H9 (cell line): ENCODE results near the gene FBXO31. TPM values are rescaled to one million over a fixed set of nuclear protein-coding genes. Genes with fewer than 3 reads are reported as not detected.

Source experiments
- DNase-seq: peaks from one replicate; pipeline ENCODE4 v3.0.0-alpha.2; 2017
- H2AFZ ChIP-seq: one replicate; pipeline ENCODE4 v1.6.1; 2013; ENCODE audit warnings: mild to moderate bottlenecking, low read length, control low read depth, moderate library complexity
- H2AK5ac ChIP-seq: 2 replicates; pipeline ENCODE4 v1.6.1; 2013; ENCODE audit warnings: low read length, control low read depth, mixed read lengths; ENCODE audit not compliant: insufficient read length
- H2BK120ac ChIP-seq: one replicate; pipeline ENCODE4 v1.6.1; 2013; ENCODE audit warnings: low read depth, mild to moderate bottlenecking, low read length, control low read depth, inconsistent platforms; ENCODE audit not compliant: poor library complexity, severe bottlenecking
- H2BK12ac ChIP-seq: 2 replicates; pipeline ENCODE4 v1.6.1; 2013; ENCODE audit warnings: low read length, control low read depth, mixed read lengths, low read depth; ENCODE audit not compliant: insufficient read length
- H2BK15ac ChIP-seq: 2 replicates; pipeline ENCODE4 v1.6.1; 2013; ENCODE audit warnings: low read depth, low read length, control low read depth
- H2BK20ac ChIP-seq: one replicate; pipeline ENCODE4 v1.6.1; 2013; ENCODE audit warnings: low read depth, mild to moderate bottlenecking, low read length, control low read depth, inconsistent platforms; ENCODE audit not compliant: poor library complexity, severe bottlenecking
- H2BK5ac ChIP-seq: 2 replicates; pipeline ENCODE4 v1.6.1; 2013; ENCODE audit warnings: low read length, control low read depth, mixed read lengths; ENCODE audit not compliant: insufficient read length
- H3K14ac ChIP-seq: 2 replicates; pipeline ENCODE4 v1.6.1; 2013; ENCODE audit warnings: low read length, control low read depth; ENCODE audit not compliant: insufficient read depth
- H3K18ac ChIP-seq: 2 replicates; pipeline ENCODE4 v1.6.1; 2013; ENCODE audit warnings: low read depth, mild to moderate bottlenecking, mixed read lengths, low read length, control low read depth; ENCODE audit not compliant: insufficient read length
- H3K23ac ChIP-seq: 2 replicates; pipeline ENCODE4 v1.6.1; 2013; ENCODE audit warnings: low read length, control low read depth, mixed read lengths, low read depth; ENCODE audit not compliant: insufficient read length
- H3K23me2 ChIP-seq: 2 replicates; pipeline ENCODE4 v1.6.1; 2013; ENCODE audit warnings: low read depth, mild to moderate bottlenecking, mixed read lengths, low read length, control low read depth; ENCODE audit not compliant: insufficient read length, poor library complexity, severe bottlenecking
- H3K27ac ChIP-seq: 2 replicates; pipeline ENCODE4 v1.5.1; 2013; ENCODE audit warnings: low read length, control low read depth, mixed read lengths, low read depth; ENCODE audit not compliant: insufficient read length
- H3K27me3 ChIP-seq: 2 replicates; pipeline ENCODE4 v1.6.1; 2013; ENCODE audit warnings: low read length, control low read depth, inconsistent platforms; ENCODE audit not compliant: insufficient read depth
- H3K4ac ChIP-seq: 2 replicates; pipeline ENCODE4 v1.6.1; 2013; ENCODE audit warnings: low read depth, mild to moderate bottlenecking, control low read depth, inconsistent platforms, low read length, moderate library complexity
- H3K4me1 ChIP-seq: 2 replicates; pipeline ENCODE4 v1.6.1; 2013; ENCODE audit warnings: low read length, control low read depth, inconsistent platforms; ENCODE audit not compliant: insufficient read depth
- H3K4me2 ChIP-seq: 2 replicates; pipeline ENCODE4 v1.6.1; 2013; ENCODE audit warnings: low read length, control low read depth, mixed read lengths; ENCODE audit not compliant: insufficient read length, insufficient read depth
- H3K56ac ChIP-seq: 2 replicates; pipeline ENCODE4 v1.6.1; 2013; ENCODE audit warnings: low read depth, mild to moderate bottlenecking, mixed read lengths, low read length, control low read depth; ENCODE audit not compliant: insufficient read length
- H3K79me1 ChIP-seq: 2 replicates; pipeline ENCODE4 v1.6.1; 2013; ENCODE audit warnings: low read depth, mild to moderate bottlenecking, moderate library complexity, low read length, control low read depth, inconsistent platforms; ENCODE audit not compliant: insufficient read depth, poor library complexity, severe bottlenecking
- H3K79me2 ChIP-seq: 2 replicates; pipeline ENCODE4 v1.6.1; 2013; ENCODE audit warnings: low read length, control low read depth, inconsistent platforms; ENCODE audit not compliant: insufficient read depth
- H3K9ac ChIP-seq: 2 replicates; pipeline ENCODE4 v1.6.1; 2013; ENCODE audit warnings: low read length, control low read depth, mixed read lengths; ENCODE audit not compliant: insufficient read length; ENCODE audit errors: extremely low read depth
- H3K9me3 ChIP-seq: one replicate; pipeline ENCODE4 v1.6.1; 2013; ENCODE audit warnings: low read depth, low read length, inconsistent platforms; ENCODE audit not compliant: control insufficient read depth
- H3T11ph ChIP-seq: one replicate; pipeline ENCODE4 v1.6.1; 2013; ENCODE audit warnings: mild to moderate bottlenecking, low read length, control low read depth, inconsistent platforms
- H4K20me1 ChIP-seq: one replicate; pipeline ENCODE4 v1.6.1; 2013; ENCODE audit not compliant: control insufficient read depth, insufficient read length, insufficient read depth
- H4K5ac ChIP-seq: 2 replicates; pipeline ENCODE4 v1.6.1; 2013; ENCODE audit warnings: low read depth, mild to moderate bottlenecking, mixed read lengths, low read length, control low read depth; ENCODE audit not compliant: insufficient read length
- H4K8ac ChIP-seq: replicated peaks from 2 replicates; pipeline ENCODE4 v1.6.1; 2013; ENCODE audit warnings: low read length, control low read depth, mixed read lengths, low read depth; ENCODE audit not compliant: insufficient read length
- H4K91ac ChIP-seq: 2 replicates; pipeline ENCODE4 v1.6.1; 2013; ENCODE audit warnings: low read depth, mild to moderate bottlenecking, moderate library complexity, mixed read lengths, low read length, control low read depth; ENCODE audit not compliant: insufficient read length
- H3K27ac Mint-ChIP-seq, 3 experiments: 2 replicates in 2 of 3; 3 replicates in 1 of 3; pipeline ENCODE4 v1.8.0; 2020 to 2021; ENCODE audit warnings: mixed read lengths in 3 of 3, mild to moderate bottlenecking in 1 of 3, moderate library complexity in 1 of 3
- H3K27me3 Mint-ChIP-seq: 2 replicates; pipeline ENCODE4 v1.8.0; 2021; ENCODE audit warnings: low read depth, mild to moderate bottlenecking, moderate library complexity, mixed read lengths
- H3K36me3 Mint-ChIP-seq, 3 experiments: 2 replicates in 2 of 3; 3 replicates in 1 of 3; pipeline ENCODE4 v1.8.0; 2020 to 2021; ENCODE audit warnings: low read depth in 3 of 3, mixed read lengths in 3 of 3; ENCODE audit not compliant: insufficient read depth in 1 of 3
- H3K4me1 Mint-ChIP-seq, 2 experiments: 2 replicates each; pipeline ENCODE4 v1.8.0; 2020; ENCODE audit warnings: mixed read lengths in 2 of 2
- H3K4me3 Mint-ChIP-seq, 2 experiments: 2 replicates in 1 of 2; 3 replicates in 1 of 2; pipeline ENCODE4 v1.8.0; 2020 to 2021; ENCODE audit warnings: mild to moderate bottlenecking in 2 of 2, mixed read lengths in 2 of 2, moderate library complexity in 1 of 2
- H3K9me3 Mint-ChIP-seq, 2 experiments: 2 replicates in 1 of 2; 3 replicates in 1 of 2; pipeline ENCODE4 v1.8.0; 2020; ENCODE audit warnings: mild to moderate bottlenecking in 2 of 2, mixed read lengths in 2 of 2, moderate library complexity in 1 of 2
- CTCF ChIP-seq: fragments of 200-600 bp; sonication (generic); conservative IDR thresholded peaks from 3 replicates; pipeline ENCODE4 v1.8.0; 2021; ENCODE audit warnings: antibody characterized with exemption, mild to moderate bottlenecking
- WGBS: extraction: QIAGEN DNeasy Blood & Tissue Kit; methylation state at CpG from one replicate; pipeline ENCODE4 v1.1.7; 2013; ENCODE audit warnings: missing lambda C conversion rate, low lambda C conversion rate, mixed read lengths; ENCODE audit not compliant: insufficient read length; ENCODE audit errors: extremely low coverage; 5-methylcytosine and 5-hydroxymethylcytosine counted together
- total RNA-seq: library from RNA; stranded (reverse); gene quantifications from 2 replicates; pipeline ENCODE4 v1.2.1, GENCODE V29; 2021

FBXO31 gene
- total RNA-seq, 1 experiment from 2014 or later = 24.2 TPM

DNA sequence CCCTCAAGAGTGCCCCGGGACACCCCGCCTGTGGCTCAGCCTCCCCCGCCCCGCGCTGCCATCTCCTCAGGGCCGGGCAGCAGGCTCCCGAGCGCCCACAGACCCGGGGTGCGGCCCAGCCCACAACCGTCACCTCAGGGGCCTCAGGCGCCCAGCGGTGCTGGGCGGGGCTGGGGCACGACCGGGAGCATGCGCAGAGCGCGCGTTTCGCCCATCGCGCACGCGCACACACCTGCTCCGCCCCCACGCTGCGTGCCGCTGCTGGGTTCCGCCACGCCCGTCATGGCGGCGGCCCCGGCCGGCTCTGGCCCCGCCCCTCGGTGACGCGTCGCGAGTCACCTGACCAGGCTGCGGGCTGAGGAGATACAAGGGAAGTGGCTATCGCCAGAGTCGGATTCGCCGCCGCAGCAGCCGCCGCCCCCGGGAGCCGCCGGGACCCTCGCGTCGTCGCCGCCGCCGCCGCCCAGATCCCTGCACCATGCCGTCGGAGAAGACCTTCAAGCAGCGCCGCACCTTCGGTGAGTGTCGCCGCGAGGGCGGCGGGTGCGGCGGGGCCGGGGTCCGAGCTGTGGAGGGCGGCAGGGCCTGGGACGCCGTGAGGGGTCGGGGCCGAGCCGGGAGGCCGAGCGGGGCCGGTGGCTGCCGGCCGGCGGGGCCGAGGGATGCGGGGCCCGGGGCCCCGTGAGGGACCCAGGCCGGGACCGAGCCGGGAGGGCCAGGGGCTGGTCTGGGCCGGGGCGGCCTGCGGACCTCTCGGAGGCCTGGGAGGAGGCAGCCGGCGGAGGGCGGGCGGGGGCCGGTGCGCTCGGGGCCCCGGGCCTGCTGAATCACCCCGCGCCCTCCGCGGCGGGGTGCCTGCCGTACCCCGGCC, 8.6 kb upstream of the FBXO31 start, which contains the start of gene MAP1LC3B:
TSS of gene MAP1LC3B (plus strand) at position 387 of the 871 bp plus-strand sequence. CDS start at position 479, 92 bp downstream.
- H2BK5ac ChIP-seq = no peak within 1 kb of the TSS
- no peaks in the 10 kb centered on the region for H3K9me3 ChIP-seq
- peak within 1 kb of the TSS; percentile 78 for H3K4me2 ChIP-seq
- H4K8ac ChIP-seq = no peak within 1 kb of the TSS
- H3K36me3 Mint-ChIP-seq = peaks cover 0 to 8% (median 0%) of the 10 kb centered on the region in 3 experiments; a peak in 4 of 7 replicates
- H2BK20ac ChIP-seq = no peak within 1 kb of the TSS
- H4K5ac ChIP-seq = no peak within 1 kb of the TSS
- no peak within 1 kb of the TSS for H2AFZ ChIP-seq
- peak within 1 kb of the TSS; percentile 83 to 95 (median 94); a peak in 4 of 7 replicates for H3K27ac Mint-ChIP-seq
- no peak within 1 kb of the TSS for H4K91ac ChIP-seq
- H3K23me2 ChIP-seq = peaks cover 4% of the 10 kb centered on the region
- H2AK5ac ChIP-seq = no peak within 1 kb of the TSS
- H2BK15ac ChIP-seq = no peak within 1 kb of the TSS
- no CpG with 5 or more reads among the region's 113 CpGs for WGBS
- H3K4me3 Mint-ChIP-seq = peak within 1 kb of the TSS; percentile 79 to 89
- H3K56ac ChIP-seq = no peak within 1 kb of the TSS
- peaks cover 2% of the 10 kb centered on the region; the same call in 1 of the 2 replicates for H3K27me3 Mint-ChIP-seq
- H3K27ac ChIP-seq = no peak within 1 kb of the TSS
- H2BK120ac ChIP-seq = no peak within 1 kb of the TSS
- peak within 1 kb of the TSS; percentile 61 for H3K9ac ChIP-seq
- H3K79me1 ChIP-seq = peaks cover 2% of the 10 kb centered on the region
- H3K9me3 Mint-ChIP-seq = no peaks in the 10 kb centered on the region; a peak in 1 of 5 replicates
- TF ChIP-seq CTCF = no peak
- H3K27me3 ChIP-seq = no peaks in the 10 kb centered on the region
- peaks cover 2% of the 10 kb centered on the region; the same call in 1 of the 2 replicates for H3K79me2 ChIP-seq
- no peak within 1 kb of the TSS for H3T11ph ChIP-seq
- H3K4me1 Mint-ChIP-seq = peaks cover 32 to 36% of the 10 kb centered on the region in 2 experiments
- no peak within 1 kb of the TSS for H2BK12ac ChIP-seq
- H4K20me1 ChIP-seq = no peaks in the 10 kb centered on the region
- no peak within 1 kb of the TSS for H3K4ac ChIP-seq
- H3K14ac ChIP-seq = no peak within 1 kb of the TSS
- peak; percentile 96 for DNase-seq
- H3K23ac ChIP-seq = no peak within 1 kb of the TSS
- H3K18ac ChIP-seq = no peak within 1 kb of the TSS
- peaks cover 4% of the 10 kb centered on the region; the same call in 1 of the 2 replicates for H3K4me1 ChIP-seq
